ENCODE results near the gene SSR4. TPM values are rescaled to one million over a fixed set of nuclear protein-coding genes. Genes with fewer than 3 reads are reported as not detected.

Gene SSR4
- total and polyA plus RNA-seq, 10 of the 15 experiments (the other 5 are each of a cell fraction or from before 2014, with no cell fraction given), result 151 to 521 (median 310) TPM

DNA sequence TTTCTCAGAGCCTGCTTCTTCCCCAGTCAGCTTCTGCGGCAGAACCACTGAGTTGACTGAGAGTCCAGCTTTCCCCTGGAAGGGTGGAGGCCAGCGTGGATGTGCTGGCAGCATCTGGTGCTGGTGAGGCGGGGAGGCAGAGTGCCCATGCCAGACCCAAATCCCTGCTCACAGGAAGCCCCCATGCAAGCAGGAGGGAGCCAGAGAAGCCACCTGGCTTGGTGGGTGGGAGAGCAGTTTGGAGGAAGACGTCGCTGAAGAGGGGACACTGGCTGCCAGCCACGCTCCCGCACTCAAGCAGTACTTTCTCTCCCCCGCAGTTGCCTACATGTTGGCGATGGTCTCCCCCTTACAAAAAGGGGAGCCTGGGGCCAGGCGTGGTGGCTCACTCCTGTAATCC lies 29.9 kb downstream of the SSR4 start (continued):
- no peak for TF ChIP-seq ZNF384 (IDR thresholded peaks at IDR 0.05; ENCODE audit: borderline replicate concordance, low read depth, low read length)
- no peak for TF ChIP-seq FOXK2 (IDR thresholded peaks at IDR 0.05)
- TF ChIP-seq NFXL1 (IDR thresholded peaks at IDR 0.05; ENCODE audit: borderline replicate concordance), result no peak
- no peak for TF ChIP-seq JUNB (IDR thresholded peaks at IDR 0.05)
- TF ChIP-seq RUNX3 (IDR thresholded peaks at IDR 0.05; ENCODE audit: low read length), result no peak
- TF ChIP-seq POLR2AphosphoS5 (IDR thresholded peaks at IDR 0.05; ENCODE audit: low read length), result no peak
- no peak for TF ChIP-seq TCF3 (IDR thresholded peaks at IDR 0.05; ENCODE audit: borderline replicate concordance, insufficient read depth, low read depth, low read length)
- TF ChIP-seq, protein P1, sequence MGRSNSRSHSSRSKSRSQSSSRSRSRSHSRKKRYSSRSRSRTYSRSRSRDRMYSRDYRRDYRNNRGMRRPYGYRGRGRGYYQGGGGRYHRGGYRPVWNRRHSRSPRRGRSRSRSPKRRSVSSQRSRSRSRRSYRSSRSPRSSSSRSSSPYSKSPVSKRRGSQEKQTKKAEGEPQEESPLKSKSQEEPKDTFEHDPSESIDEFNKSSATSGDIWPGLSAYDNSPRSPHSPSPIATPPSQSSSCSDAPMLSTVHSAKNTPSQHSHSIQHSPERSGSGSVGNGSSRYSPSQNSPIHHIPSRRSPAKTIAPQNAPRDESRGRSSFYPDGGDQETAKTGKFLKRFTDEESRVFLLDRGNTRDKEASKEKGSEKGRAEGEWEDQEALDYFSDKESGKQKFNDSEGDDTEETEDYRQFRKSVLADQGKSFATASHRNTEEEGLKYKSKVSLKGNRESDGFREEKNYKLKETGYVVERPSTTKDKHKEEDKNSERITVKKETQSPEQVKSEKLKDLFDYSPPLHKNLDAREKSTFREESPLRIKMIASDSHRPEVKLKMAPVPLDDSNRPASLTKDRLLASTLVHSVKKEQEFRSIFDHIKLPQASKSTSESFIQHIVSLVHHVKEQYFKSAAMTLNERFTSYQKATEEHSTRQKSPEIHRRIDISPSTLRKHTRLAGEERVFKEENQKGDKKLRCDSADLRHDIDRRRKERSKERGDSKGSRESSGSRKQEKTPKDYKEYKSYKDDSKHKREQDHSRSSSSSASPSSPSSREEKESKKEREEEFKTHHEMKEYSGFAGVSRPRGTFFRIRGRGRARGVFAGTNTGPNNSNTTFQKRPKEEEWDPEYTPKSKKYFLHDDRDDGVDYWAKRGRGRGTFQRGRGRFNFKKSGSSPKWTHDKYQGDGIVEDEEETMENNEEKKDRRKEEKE (IDR thresholded peaks at IDR 0.05), result no peak
- TF ChIP-seq JUND (IDR thresholded peaks at IDR 0.05; ENCODE audit: low read depth, low read length), result no peak
- no peak for TF ChIP-seq KAT2A (conservative IDR thresholded peaks at IDR 0.05; ENCODE audit: control insufficient read depth, low read depth, low read length)

DNA sequence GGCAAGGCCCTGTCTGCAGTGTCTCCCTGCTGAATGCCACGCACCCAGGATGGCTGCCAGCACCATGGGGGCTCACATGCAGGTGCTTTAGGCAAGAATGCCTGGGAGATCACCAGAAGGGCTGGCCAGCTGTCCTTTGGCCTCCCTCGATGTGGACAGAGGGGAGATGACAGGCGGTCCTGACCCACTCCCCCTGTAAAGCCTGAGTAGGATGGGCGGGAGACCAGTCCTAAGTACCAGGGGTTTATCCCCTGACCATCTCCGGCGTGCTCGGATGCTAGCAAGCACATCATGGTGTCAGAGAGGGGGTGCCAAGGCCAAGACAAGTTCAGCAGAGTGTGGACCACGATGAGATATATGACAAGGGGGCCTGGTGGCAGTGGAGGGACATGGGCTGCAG lies 30.6 kb downstream of the SSR4 start:
- BruUV-seq (replicated peaks), result no TSS peak
- DNase-seq (ENCODE audit: low read depth, low spot score), result no peak
- H3K4me3 ChIP-seq, result no peak overlapping the region
- H3K4me2 ChIP-seq (ENCODE audit: control insufficient read depth, insufficient read depth), result no peak overlapping the region
- ChIA-PET CTCF (no interaction called here), POLR2A (no interaction called here), SMC1A (ENCODE audit: uncharacterized antibody, unreplicated experiment) (no interaction called here), RAD21 (ENCODE audit: unreplicated experiment) (no interaction called here)
- H3K4me1 ChIP-seq (ENCODE audit: control insufficient read depth, insufficient read depth, low read length), result no peaks in the 10 kb centered on the region
- no peak overlapping the region for H3K9ac ChIP-seq (ENCODE audit: control insufficient read depth, insufficient read depth, low read length)
- H2AFZ ChIP-seq (ENCODE audit: control insufficient read depth, low read depth, low read length), result no peak overlapping the region
- H3K27me3 ChIP-seq (replicated peaks in 1 of 2; ENCODE audit: control insufficient read depth in 2 of 2, insufficient read depth in 2 of 2, low read length in 1 of 2), result no peaks in the 10 kb centered on the region; a peak in 2 of 4 replicates
- intact Hi-C loops (cut with micrococcal nuclease; ENCODE audit: unreplicated experiment) (no loop called here), in situ Hi-C loops (cut with MboI) (no loop called here)
- ATAC-seq, result no peak
- H3K9me3 ChIP-seq (replicated peaks; ENCODE audit: control insufficient read depth, insufficient read depth, low read length), result no peaks in the 10 kb centered on the region; the same call in 2 of the 3 replicates
- H3K79me2 ChIP-seq (ENCODE audit: control insufficient read depth, insufficient read depth, low read length), result no peaks in the 10 kb centered on the region
- H3K27ac ChIP-seq (ENCODE audit: control insufficient read depth, insufficient read depth), result no peak overlapping the region
- TF ChIP-seq ESRRA (IDR thresholded peaks at IDR 0.05; ENCODE audit: low read length) (no peak), ZNF217 (IDR thresholded peaks at IDR 0.05) (no peak)
- TF ChIP-seq, protein P2, sequence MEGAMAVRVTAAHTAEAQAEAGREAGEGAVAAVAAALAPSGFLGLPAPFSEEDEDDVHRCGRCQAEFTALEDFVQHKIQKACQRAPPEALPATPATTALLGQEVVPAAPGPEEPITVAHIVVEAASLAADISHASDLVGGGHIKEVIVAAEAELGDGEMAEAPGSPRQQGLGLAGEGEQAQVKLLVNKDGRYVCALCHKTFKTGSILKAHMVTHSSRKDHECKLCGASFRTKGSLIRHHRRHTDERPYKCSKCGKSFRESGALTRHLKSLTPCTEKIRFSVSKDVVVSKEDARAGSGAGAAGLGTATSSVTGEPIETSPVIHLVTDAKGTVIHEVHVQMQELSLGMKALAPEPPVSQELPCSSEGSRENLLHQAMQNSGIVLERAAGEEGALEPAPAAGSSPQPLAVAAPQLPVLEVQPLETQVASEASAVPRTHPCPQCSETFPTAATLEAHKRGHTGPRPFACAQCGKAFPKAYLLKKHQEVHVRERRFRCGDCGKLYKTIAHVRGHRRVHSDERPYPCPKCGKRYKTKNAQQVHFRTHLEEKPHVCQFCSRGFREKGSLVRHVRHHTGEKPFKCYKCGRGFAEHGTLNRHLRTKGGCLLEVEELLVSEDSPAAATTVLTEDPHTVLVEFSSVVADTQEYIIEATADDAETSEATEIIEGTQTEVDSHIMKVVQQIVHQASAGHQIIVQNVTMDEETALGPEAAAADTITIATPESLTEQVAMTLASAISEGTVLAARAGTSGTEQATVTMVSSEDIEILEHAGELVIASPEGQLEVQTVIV (IDR thresholded peaks at IDR 0.05; ENCODE audit: borderline replicate concordance, partially characterized antibody), result no peak
- TF ChIP-seq, protein P3, sequence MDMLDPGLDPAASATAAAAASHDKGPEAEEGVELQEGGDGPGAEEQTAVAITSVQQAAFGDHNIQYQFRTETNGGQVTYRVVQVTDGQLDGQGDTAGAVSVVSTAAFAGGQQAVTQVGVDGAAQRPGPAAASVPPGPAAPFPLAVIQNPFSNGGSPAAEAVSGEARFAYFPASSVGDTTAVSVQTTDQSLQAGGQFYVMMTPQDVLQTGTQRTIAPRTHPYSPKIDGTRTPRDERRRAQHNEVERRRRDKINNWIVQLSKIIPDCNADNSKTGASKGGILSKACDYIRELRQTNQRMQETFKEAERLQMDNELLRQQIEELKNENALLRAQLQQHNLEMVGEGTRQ (IDR thresholded peaks at IDR 0.05; ENCODE audit: borderline replicate concordance, low read depth, low read length), result no peak
- TF ChIP-seq, protein P4, sequence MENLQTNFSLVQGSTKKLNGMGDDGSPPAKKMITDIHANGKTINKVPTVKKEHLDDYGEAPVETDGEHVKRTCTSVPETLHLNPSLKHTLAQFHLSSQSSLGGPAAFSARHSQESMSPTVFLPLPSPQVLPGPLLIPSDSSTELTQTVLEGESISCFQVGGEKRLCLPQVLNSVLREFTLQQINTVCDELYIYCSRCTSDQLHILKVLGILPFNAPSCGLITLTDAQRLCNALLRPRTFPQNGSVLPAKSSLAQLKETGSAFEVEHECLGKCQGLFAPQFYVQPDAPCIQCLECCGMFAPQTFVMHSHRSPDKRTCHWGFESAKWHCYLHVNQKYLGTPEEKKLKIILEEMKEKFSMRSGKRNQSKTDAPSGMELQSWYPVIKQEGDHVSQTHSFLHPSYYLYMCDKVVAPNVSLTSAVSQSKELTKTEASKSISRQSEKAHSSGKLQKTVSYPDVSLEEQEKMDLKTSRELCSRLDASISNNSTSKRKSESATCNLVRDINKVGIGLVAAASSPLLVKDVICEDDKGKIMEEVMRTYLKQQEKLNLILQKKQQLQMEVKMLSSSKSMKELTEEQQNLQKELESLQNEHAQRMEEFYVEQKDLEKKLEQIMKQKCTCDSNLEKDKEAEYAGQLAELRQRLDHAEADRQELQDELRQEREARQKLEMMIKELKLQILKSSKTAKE (IDR thresholded peaks at IDR 0.05; ENCODE audit: low read depth, poor library complexity, severe bottlenecking), result no peak
- no peaks in the 10 kb centered on the region for H3K36me3 ChIP-seq (ENCODE audit: control insufficient read depth in 2 of 2, insufficient read depth in 2 of 2, low read length in 1 of 2)
- WGBS (ENCODE audit: insufficient coverage, insufficient replicate concordance, low lambda C conversion rate, missing lambda C conversion rate), result 27% methylated on average over 8 of the region's 8 CpGs
- no peaks in the 10 kb centered on the region for H4K20me1 ChIP-seq (ENCODE audit: control insufficient read depth, insufficient read depth)
- no peak for FAIRE-seq

Measured in GM12878 (cell line).